Amniotic stem cell (primary cell): ENCODE measurements around the gene BLCAP.

Source experiments
- DNase-seq: peaks from one replicate; lab custom pipeline; 2025; lab: John Stamatoyannopoulos, UW

The BLCAP gene

DNA sequence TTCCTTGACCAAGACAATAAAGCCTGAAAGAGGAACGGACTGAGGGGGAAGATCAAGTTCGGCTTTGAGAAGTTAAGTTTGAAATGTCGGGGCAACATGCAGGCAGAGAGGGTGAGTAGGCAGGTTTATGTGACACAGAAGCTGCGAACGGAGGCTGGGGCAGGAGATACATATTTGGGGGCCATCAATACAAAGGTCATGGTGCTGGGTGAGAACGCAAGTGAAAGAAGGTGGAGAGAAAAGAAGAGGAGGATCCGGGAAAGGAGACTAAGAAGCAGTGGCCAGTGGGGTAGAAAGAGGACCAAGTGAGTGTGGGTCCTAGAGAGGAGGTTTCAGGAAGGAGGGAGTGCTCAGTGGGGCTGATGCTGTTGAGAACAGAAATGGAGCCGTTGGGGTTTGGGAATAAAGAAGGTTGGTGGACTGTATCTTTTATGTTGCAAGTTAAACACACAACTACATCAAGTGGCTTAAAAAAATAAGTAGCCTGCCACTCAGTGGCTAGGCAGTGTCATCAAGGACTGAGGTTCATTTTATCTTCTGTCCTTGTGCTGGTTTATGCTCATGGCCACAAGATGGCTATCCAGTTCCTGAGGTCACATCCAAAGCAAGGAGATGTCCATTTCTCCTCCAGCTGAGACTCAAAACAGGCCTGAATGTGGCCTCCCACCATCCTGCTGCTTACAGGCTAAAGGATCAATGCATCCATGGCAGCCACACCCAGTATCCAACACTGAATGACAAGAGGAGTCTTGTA, 1.7 kb upstream of the BLCAP start:
- DNase-seq, result no peak

DNA sequence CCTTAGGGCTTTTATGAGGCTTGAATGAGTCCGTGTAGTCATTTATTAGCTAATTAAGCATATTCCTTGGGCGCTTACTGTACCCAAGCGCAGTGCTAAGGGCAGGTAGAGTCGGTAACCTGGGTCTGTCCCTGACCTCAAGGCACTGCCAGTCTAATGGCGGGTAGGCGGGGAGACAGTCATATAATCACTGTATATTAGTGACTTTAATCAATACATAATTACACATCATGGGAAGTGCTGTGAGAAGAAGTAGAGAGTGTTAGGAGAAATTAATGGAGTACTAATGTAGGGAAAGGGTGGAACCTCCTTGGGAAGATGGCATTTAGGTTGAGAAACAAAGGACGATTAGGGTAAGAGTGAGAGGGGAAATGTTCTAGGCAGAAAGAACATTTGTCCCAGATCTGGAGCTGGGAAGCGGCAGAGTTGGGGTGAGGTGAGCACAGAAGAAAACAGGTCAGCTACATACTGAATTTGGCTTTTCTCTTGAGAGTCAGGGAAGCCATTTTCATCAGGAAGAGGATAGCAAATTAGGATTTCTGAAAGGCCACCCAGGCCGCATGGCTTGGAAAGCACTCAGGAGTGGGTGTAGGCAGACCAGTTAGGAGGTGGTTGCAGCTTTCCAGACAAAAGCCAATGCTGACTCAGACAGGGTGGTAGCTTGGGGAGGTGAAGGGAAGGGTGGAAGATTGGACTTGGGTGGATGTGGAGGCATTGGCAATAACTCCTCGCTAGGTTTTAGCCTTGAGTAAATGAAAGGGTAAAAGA, 954 bp upstream of the BLCAP start:
- no peak for DNase-seq

DNA sequence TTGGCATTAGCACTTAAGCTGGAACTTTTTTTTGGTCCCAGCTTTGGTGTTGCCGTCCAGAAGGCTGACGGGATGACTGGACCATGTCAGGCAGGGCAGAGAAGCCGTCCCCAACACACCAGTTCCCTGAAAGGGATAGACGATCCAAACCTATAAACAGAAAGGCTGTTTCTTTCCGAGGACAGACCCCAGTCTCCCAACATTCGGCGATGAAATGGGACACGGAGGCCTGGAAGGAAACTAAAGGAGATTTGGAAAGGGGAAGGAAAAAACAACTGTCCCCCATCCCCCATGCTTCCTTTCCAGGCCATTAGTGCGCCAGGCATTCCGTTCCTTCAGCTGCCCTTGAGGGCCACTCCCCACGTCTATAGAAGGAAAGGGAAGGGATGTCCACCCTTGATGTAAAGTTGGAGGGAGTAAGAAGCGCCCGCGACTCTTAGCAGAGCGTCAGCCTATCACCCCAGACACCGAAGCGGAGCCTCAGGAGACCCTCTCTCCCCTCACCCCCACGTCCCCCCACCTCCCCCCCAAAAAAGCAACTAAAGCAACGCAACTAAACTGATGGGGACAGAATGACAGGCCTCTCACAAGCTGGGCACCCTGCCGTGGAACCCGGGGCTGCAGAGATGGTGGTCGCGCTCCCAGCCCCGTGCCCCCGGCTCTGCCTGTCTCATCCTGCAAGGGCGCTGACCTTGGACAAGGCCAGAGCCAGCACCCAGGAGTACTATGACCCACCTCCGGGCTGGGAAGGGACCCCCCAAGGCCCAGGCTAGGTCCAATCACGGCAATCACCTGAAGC, 638 bp downstream of the BLCAP start:
- DNase-seq, result peak; percentile 20

DNA sequence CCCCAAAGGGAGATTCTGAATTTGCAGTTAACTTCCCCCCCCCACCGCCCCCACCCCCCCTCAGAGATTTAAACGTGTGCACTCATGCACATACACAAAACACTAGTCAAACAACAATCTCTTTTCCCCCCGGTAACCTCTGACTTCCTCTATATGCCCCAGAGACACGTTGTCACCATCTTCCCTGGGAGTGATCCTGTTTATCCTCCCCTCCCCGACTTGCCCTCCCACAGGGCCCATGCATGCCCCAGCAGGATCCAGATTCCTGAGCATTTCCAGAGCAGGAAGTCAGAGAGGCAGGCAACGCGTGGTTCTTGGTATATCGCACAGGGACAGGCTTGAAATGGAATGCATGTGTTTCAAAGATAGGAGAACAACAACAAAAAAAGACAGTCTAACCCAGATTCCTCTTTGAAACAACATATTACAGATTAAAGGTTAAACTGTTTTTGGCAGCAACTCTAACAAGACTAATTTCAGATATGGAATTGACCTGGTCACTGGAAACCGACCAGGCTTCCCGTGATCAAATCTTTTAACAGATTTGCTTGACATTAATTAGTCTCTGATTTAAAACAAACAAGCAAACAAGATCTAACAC, 1.3 kb downstream of the BLCAP start:
- DNase-seq, result peak; percentile 23

DNA sequence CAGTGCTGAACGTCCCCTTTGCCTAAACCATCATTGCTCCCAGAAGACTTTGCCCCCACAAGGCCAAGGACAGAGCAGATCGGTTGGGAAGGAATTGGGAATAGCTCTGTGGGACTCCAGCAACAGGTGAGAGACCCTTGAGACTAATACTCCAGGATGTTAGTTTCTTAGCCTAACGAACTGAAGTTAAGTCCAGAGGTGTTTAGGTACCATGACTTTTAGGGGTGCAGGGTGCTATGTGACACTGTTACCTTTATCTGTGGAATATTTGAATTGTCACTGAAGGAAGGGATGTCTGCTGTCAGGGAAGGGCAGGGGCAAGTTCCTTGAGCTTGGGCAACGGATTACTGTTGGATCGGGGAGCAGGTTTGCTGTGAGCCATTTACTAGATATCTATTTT, 1.9 kb downstream of the BLCAP start:
- DNase-seq, result no peak

DNA sequence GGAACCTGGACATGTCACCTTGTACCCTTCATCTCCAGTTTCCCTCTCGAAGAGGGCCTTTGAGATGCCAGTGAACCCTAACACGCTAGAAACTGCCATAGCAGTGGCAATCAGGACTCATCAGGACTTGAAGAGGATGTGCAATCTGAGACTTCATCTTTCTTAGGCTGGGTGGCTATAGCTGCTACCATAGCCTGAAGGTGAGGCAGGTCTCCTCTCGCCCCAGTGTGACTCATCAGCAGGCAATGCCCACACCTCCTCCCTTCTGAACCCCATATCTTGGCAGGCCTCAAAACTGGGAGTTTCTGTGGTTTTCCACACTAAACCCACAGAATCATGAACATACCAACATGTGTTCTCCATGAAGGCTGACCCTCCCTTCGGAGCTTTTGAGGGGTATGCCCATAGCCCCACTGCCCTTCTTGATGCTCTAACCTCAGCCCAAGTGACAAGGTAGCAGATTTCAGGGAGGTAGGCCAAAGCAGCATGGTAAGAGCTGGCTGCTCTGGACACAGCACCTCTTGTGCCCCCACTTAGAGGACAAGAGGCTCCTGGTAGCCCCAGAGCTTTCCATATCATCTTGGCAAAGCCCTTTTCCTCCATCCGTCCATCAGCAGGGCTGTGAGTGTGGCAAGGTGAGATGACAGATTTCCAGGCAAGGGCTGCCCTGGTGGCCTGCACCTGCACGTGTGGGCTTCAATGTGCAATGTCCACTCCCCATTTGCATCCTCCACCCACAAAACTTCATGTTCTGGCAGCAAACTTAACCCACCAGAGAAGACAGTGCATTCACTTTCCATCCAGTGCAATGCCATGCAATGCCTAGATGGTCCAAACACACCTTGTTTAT, 2.6 kb downstream of the BLCAP start:
- no peak for DNase-seq

DNA sequence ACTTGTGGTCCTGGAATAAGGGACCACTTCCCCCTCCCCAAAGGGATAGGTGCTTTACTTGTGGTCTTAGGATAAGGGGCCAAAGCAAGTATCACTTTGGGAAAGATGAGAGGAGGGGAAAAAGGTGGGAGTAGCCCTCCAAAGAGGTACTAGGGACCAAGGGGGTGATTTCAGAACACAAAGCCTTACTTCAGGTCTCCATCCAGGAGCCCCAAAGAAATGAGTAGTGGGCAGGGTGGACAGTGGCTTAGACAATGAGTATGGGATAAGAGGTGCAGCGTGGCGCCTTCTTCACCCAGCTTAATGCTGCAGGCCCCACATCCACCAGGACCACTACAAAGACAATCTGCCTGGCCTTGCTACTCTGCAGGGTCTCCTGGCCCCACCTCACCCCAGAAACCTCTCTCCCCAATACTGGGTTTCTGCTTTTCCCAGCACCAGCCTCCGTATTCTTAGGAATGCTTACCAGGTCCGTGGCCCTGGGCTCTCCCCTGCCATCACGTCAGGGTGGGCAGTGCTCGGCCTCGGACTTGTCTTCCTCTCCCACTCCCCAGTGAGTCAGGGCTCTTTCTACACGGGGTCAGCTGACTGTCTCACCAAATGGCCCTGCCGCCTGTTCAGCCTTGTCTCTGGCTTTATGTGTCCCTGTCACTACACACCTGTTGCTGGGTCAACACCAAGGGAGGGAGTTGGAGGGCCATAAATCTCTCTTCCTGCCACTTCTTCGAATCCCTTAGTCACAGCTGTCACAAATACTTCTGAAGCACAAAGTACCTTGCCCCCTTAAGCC, 3.6 kb downstream of the BLCAP start:
- DNase-seq, result no peak

DNA sequence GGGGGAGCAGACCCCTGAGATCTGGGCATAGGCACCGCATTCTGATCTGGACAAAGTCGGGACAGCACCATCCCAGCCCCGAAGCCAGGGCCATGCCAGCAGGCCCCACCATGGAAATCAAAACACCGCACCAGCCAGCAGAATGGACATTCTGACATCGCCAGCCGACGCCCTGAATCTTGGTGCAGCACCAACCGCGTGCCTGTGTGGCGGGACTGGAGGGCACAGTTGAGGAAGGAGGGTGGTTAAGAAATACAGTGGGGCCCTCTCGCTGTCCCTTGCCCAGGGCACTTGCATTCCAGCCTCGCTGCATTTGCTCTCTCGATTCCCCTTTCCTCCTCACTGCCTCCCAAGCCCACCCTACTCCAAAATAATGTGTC, 4.7 kb downstream of the BLCAP start:
- DNase-seq, result no peak

DNA sequence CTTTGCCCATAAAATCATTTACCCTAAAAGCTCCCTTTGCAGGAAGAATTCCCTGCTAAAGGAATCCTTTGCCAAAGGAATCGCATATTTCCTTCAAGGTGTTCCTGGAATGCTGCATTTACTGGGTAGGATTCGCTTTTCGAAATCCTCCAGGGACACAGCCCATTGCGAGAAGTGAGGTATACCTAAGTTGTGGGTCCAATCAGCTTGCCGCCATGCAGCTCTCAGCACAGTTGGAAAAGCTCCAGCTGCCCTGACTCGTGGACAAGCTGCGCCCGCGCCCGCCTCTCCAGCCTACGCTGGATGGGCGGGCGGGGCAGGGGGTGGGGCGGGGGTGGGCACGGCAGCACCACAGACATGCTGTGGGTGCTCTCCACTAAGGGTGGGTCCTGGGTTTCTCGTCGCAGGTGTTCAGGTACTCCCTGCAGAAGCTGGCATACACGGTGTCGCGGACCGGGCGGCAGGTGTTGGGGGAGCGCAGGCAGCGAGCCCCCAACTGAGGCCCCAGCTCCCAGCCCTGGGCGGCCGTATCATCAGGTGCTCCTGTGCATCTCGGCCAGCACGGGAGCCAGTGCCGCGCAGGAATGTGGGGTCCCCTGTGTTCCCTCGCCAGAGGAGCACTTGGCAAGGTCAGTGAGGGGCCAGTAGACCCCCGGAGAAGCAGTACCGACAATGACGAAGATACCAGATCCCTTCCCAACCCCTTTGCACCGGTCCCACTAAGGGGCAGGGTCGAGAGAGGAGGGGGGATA, 5.2 kb downstream of the BLCAP start:
- no peak for DNase-seq

DNA sequence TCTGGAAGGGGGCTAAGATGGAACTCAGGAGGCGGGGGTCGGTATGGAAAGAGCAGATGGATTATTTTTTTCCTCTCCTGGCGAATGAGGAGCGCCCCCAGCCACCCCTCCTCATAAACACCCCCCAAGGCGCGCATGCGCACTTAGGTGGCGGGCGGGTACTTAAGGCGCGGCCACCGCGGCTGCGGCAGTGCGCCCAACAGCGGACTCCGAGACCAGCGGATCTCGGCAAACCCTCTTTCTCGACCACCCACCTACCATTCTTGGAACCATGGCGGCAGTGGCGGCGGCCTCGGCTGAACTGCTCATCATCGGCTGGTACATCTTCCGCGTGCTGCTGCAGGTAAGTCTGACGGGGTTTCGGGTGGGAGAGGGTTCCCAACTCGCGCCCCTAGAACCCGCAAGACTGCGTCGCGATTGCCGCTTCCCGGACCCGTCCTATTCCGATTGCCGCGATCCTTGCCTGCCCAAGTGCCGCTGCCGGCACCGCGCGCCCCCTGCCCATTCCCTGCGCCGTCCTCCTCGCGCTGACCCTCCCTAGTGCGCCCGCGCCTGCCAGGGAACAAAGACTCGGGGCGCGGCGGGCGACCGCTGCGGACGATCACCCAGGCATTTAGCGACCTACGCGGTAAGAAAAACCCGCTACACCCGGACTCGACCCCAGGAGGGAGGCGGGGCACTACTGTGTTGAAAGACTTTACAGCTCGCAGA, 6.5 kb downstream of the BLCAP start, which contains the start of gene NNAT:
TSS of gene NNAT (plus strand) at position 190 of the 711 bp plus-strand sequence. CDS start at position 272, 82 bp downstream.
- no peak for DNase-seq

DNA sequence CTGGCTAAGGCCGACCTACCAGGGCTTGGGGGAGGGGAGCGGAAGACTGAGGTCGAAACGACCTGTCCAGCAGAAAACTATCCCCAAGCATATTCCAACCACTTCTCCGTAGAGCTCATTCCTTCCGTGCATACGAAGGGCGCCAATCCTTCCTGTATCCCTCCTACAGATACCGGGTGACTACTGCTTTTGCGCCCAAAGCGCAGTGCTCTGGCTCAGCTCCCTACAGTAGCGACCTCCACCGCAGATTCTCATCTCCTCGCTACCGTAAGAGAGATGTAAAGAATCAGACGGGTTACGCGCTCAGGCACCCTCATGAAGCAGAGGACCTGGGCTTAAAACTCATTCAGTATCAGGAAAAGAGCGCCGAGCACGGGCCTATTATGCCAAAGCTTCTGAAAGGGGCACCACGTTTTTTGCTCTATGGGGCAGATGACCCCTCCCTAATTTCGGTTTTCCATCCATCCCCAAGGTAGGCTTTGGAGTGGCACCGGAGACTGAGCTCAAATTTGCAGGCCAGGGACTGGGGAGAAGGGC, 7.2 kb downstream of the BLCAP start:
- DNase-seq, result no peak

DNA sequence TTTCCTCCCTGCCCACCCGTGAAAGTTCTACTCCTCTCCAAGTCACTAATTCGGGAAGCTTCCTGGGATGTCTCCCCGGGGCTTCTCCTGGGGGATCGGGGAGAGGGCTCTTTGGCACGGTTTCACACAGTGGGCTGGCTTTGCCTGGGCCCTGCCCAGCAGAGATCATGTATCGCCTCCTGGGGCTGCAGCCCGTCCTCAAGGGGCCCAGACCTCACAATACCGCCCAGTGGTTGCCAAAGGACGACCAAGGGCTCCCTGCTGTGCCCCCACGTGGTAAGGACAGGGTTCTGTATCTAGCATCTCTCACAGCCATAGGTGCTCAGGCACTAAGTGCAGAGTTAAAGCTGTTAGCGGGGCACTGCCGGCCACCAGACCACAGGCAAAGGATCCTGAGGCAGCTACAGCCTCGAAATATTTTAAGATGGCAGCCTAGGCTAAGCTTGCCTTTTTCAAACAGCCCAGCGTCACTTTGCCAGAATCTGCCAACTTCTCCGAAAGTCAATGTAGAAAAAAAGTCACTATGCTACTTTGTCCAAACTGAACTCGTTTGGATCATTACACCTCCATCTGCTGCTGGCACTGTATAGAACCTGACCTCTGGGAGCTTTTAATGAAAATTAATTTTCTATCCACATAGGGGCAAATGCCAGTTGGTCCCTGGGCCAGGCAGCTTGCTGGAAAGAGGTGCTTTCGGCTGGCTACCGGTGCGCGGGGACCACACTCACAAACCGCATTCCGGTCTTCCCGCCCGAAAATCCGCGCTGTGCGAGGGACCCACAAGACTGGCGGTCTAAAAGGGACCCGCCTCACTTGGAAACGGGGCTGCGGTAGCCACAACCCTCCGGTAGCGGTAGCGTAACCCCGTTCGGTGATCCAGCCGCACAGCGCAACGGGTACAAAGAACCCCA, 7.9 kb downstream of the BLCAP start:
- DNase-seq, result no peak

DNA sequence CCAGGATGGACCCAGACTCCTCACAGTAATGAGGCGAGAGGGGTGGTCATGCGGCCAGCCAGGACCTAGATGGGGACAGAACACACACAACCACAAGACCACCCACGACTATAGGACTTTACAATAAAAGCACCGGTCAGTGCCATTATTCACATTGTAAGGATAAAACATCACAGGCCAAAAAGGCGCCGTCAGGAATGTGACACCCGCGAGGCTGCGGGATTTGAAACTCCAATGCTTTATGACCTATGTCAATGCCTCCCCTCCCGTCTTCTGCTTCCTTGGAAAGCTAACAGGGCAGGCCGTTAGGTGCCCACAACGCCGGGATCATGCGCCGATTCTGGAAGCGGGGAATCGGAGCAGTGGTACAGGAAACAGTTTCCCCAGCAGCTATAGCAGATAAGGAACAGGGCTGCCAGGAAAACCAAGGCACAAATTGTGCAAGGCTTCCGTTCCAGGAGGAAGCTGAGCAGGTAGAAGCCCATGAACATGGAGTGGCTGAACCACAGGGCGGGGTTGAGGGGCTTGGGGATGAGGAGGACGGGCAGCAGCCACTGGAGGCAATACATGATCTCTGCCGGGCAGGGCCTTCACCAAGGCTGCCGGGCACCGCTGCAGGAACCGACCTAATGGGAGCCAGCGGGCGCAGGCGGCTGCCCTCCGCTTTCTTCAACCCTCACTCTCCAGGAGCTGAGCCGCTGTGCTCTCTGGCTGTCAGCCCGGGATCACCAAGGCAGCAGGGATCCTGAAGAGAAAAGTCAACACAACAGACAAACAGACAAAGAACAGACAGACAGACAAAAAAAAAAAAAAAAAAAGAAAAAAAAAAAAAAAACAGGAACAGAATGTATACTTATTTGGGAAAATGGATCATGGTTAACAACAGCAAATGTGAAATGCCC, 8.8 kb downstream of the BLCAP start:
- DNase-seq, result no peak

DNA sequence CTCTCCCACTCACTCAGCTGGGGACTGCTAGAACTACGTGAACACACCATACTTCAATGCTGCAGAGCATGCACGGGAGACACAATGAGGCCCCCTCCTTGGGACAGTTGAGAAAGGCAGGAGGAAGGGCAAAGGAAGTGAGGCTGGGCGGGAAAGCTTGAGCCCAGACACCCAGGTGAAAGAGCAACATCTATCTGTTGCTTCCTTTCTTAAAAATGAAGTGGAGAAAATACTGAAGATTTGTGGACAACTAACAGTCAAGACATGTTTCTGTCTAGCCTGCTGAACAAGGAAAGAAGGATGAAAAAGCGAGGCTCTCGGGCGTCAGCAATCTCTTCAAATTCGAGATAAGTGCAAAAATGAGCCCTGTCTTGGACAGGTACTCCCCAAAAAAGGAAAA, 9.6 kb downstream of the BLCAP start:
- no peak for DNase-seq

DNA sequence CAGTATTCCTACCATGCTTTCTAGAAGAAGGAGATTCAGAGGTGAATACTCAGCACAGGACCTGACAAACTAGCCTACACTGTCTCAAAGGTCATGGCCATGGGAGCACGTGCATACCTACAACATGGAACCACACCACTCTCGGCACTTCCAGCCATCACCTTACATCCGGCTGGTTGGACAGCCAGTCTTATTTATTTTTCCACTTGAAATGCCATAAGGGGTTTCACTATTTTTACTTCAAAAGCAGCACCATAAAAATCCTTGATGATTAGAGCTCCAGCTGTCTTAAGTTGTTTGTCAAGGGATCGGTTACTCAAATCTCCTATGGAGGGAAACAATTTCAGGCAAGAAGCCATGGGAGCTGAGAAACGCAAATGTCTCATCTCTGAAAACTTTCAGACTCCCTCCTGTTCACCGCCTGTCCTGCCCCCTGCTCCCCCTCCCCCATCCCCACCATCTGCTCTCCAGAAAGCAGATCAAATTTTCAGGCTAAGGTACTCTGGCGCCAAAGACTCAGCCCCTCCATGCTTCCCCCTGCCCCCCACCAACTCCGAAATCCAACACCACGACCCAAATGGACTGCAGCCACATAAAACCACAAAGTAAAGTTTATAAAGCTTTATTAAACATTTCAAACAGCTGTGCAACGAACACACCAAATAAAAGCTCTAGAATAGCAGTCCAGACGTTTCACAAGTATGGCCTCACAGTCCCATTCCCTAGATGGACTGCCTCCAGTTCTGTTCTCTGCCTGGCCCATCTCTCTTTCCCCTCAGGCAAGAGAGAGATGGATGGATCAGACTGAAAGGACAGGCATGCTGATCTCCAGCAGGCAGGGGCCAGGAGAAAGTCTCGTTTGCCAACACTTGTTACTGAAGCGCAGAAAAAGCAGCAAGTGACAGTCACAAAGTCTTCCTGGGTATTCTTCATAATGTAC, 10.6 kb downstream of the BLCAP start:
- no peak for DNase-seq

DNA sequence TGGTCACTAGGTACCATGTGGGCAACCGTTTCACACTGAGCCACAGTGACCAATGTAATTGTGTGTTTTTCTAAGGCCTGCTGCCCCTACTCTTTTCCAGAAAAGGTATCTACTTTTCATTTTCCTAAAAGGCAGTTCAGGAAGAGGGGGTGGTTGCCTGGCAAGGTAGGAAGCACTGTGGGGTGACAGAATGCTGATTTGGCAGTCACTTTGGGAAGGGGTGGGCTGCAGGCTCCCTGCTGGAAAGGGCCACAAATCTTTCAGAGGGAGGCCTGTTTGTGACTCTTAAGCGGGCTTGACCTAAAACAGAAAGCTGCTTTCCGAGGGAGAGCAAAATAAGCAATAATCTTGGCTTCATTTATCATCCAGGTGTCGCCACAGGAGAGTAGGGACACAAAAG, 11.8 kb downstream of the BLCAP start:
- no peak for DNase-seq
